Naive thymus-derived CD4-positive, alpha-beta T cell (primary cell): ENCODE results near the gene RERE. TPM values are rescaled to one million over a fixed set of nuclear protein-coding genes. Genes with fewer than 3 reads are reported as not detected.

Source experiments
- ATAC-seq: fragments of 150-1000 bp; cut with Tn5 transposase; 2 replicates; pipeline ENCODE4 v1.10.0; 2021; ENCODE audit warnings: mild to moderate bottlenecking, moderate library complexity
- CTCF ChIA-PET: fragments of 350-600 bp; sonication (Branson Sonifier 250); formaldehyde crosslinking; loops from one replicate; lab custom pipeline; 2021; ENCODE audit warnings: antibody characterized with exemption; lab: Charles Lee
- POLR2A ChIA-PET: fragments of 350-600 bp; sonication (Branson Sonifier 250); formaldehyde crosslinking; loops from one replicate; lab custom pipeline; 2021; ENCODE audit warnings: antibody characterized with exemption, inconsistent platforms; lab: Charles Lee
- DNase-seq, 9 donors: peaks; one replicate each; pipeline versions ENCODE4 v3.0.0 to v3.0.0-alpha.2; 2020 to 2022; ENCODE audit warnings: mixed read lengths in 1 of 9
- H3K27ac ChIP-seq: one replicate; pipeline ENCODE4 v1.7.0; 2013; ENCODE audit warnings: mild to moderate bottlenecking, low read depth, low read length, moderate library complexity
- H3K27me3 ChIP-seq, 2 donors: one replicate each; pipeline ENCODE4 v1.7.0; 2013; ENCODE audit warnings: low read length in 2 of 2, mild to moderate bottlenecking in 2 of 2, moderate library complexity in 2 of 2; ENCODE audit not compliant: control insufficient read depth in 2 of 2, insufficient read depth in 2 of 2
- H3K36me3 ChIP-seq, 3 experiments: 1 replicate in 2 of 3; 2 replicates in 1 of 3; pipeline ENCODE4 v1.7.0; 2013; ENCODE audit warnings: low read length in 3 of 3, mild to moderate bottlenecking in 3 of 3, moderate library complexity in 1 of 3; ENCODE audit not compliant: insufficient read depth in 3 of 3, control insufficient read depth in 2 of 3
- H3K4me1 ChIP-seq, 2 donors: one replicate each; pipeline ENCODE4 v1.7.0; 2013; ENCODE audit warnings: low read length in 2 of 2, mild to moderate bottlenecking in 2 of 2, moderate library complexity in 1 of 2; ENCODE audit not compliant: control insufficient read depth in 2 of 2, insufficient read depth in 2 of 2
- H3K4me3 ChIP-seq: 2 replicates; pipeline ENCODE4 v1.7.0; 2013; ENCODE audit warnings: mild to moderate bottlenecking, low read length
- H3K9me3 ChIP-seq, 3 experiments: 1 replicate in 2 of 3; 2 replicates in 1 of 3; pipeline ENCODE4 v1.7.0; 2013; ENCODE audit warnings: low read length in 3 of 3; ENCODE audit not compliant: control insufficient read depth in 2 of 3
- H3K27ac Mint-ChIP-seq, 9 donors: one replicate each; pipeline ENCODE4 v1.8.0; 2020 to 2022; ENCODE audit warnings: mixed read lengths in 9 of 9, mild to moderate bottlenecking in 8 of 9, moderate library complexity in 5 of 9, inconsistent platforms in 2 of 9
- H3K27me3 Mint-ChIP-seq, 5 donors: one replicate each; pipeline ENCODE4 v1.8.0; 2021 to 2022; ENCODE audit warnings: mixed read lengths in 5 of 5, mild to moderate bottlenecking in 1 of 5
- H3K36me3 Mint-ChIP-seq, 5 donors: one replicate each; pipeline ENCODE4 v1.8.0; 2020 to 2022; ENCODE audit warnings: mixed read lengths in 5 of 5, mild to moderate bottlenecking in 3 of 5, inconsistent platforms in 1 of 5
- H3K4me1 Mint-ChIP-seq, 7 donors: one replicate each; pipeline ENCODE4 v1.8.0; 2020 to 2022; ENCODE audit warnings: mixed read lengths in 7 of 7, mild to moderate bottlenecking in 3 of 7, inconsistent platforms in 1 of 7
- H3K4me3 Mint-ChIP-seq, 10 donors: one replicate each; pipeline ENCODE4 v1.8.0; 2020 to 2022; ENCODE audit warnings: mild to moderate bottlenecking in 10 of 10, mixed read lengths in 10 of 10, moderate library complexity in 6 of 10, inconsistent platforms in 2 of 10
- H3K9me3 Mint-ChIP-seq, 11 donors: one replicate each; pipeline ENCODE4 v1.8.0; 2020 to 2022; ENCODE audit warnings: mixed read lengths in 11 of 11, mild to moderate bottlenecking in 4 of 11, inconsistent platforms in 1 of 11, moderate library complexity in 1 of 11
- intact Hi-C, 2 donors: fragments of 100-400 bp; cut with micrococcal nuclease; formaldehyde crosslinking; loops; one replicate each; pipeline ENCODE4 v1.15.1; 2023
- polyA plus RNA-seq, 2 donors: library from polyadenylated mRNA; unstranded; fragments of 300-500 nt; fragmentation: Illumina TruSeq; gene quantifications; one replicate each; pipeline ENCODE4 v1.2.3, GENCODE V29; 2021
- total RNA-seq, 6 experiments: library from RNA in 5 of 6; stranded (reverse) in 5 of 6; gene quantifications; 1 replicate in 5 of 6; 2 replicates in 1 of 6; pipeline ENCODE4 v1.2.3 and lab custom pipeline; 2021 to 2026

RERE gene
- total and polyA plus RNA-seq, 7 experiments from 2014 or later = 7.3 to 114 (median 106) TPM

DNA sequence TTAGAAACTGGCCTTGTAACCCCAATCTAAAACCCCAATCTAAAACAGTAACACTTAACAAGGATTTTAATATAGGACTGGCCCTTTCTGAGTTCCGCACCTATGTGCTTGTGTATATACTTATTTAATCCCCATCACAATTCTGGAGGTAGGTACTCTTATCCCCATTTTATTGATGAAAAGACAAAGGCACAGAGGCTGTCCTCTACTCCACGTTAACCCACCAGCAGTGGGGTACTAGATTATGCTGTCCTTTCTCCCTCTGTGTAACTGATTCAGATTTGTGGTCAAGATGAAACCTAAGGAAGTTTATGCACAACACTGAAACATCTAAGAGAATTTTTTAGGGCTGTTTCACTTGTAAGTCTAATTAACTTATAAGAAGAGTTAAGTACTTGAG lies 175.3 kb downstream of the RERE start:
- CTCF ChIA-PET = no interaction called here

DNA sequence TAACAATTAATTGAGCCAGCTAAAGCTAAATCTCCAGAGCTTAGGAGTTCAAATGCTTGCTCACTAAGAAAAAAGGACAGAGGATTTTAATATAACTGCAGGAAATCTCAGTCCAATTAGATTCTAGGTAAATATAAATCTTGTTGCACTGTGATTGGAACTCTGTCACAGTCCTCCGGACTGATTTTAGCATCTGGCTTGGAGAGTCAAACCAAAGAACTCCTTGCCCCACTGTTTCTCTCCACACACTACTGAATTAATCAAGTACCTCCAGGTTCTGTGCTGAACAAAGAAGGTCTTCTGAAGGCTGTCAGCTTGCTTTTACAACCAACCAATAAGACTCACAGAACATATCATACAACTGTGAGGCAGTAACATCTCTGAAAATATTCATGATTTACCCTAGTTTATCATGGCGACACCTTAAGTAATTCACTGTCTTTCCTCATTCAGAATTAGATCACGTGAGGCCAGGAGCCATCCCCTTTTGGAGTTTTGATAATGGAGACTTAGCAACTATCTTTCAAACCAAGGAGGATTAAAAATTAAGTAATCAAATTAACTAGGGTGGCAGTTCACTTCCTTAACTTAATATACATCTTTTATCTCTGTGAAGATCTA lies 176.0 kb downstream of the RERE start:
- Histone ChIP-seq H3K4me1 (no peaks in the 10 kb centered on the region), H3K4me3 (no peak overlapping the region), H3K27me3 (no peaks in the 10 kb centered on the region), H3K36me3 (no peaks in the 10 kb centered on the region), H3K9me3 (no peaks in the 10 kb centered on the region), H3K27ac (no peak overlapping the region)
- Mint-ChIP-seq H3K27ac (no peak overlapping the region), H3K27me3 (no peaks in the 10 kb centered on the region), H3K4me1 (peaks cover 0 to 31% (median 0%) of the 10 kb centered on the region in 7 donors), H3K36me3 (peaks cover 0 to 24% (median 4%) of the 10 kb centered on the region in 5 donors), H3K4me3 (no peak overlapping the region), H3K9me3 (no peaks in the 10 kb centered on the region)
- intact Hi-C loops = no loop called here
- ATAC-seq (no peak), DNase-seq (no peak)
- POLR2A ChIA-PET = no interaction called here
- CTCF ChIA-PET = no interaction called here

More for the DNA sequence above, 175.3 kb downstream of the RERE start:
- Histone ChIP-seq H3K36me3 (no peaks in the 10 kb centered on the region), H3K4me3 (no peak overlapping the region), H3K27me3 (no peaks in the 10 kb centered on the region), H3K4me1 (no peaks in the 10 kb centered on the region), H3K27ac (no peak overlapping the region), H3K9me3 (no peaks in the 10 kb centered on the region)
- no peak overlapping the region for H3K4me3 Mint-ChIP-seq
- DNase-seq = no peak
- POLR2A ChIA-PET = no interaction called here
- ATAC-seq = no peak
- H3K27me3 Mint-ChIP-seq = no peaks in the 10 kb centered on the region
- intact Hi-C loops = no loop called here
- H3K27ac Mint-ChIP-seq = no peak overlapping the region
- no peaks in the 10 kb centered on the region for H3K9me3 Mint-ChIP-seq
- H3K36me3 Mint-ChIP-seq = peaks cover 0 to 27% (median 7%) of the 10 kb centered on the region in 5 donors
- peaks cover 0 to 33% (median 0%) of the 10 kb centered on the region in 7 donors for H3K4me1 Mint-ChIP-seq

DNA sequence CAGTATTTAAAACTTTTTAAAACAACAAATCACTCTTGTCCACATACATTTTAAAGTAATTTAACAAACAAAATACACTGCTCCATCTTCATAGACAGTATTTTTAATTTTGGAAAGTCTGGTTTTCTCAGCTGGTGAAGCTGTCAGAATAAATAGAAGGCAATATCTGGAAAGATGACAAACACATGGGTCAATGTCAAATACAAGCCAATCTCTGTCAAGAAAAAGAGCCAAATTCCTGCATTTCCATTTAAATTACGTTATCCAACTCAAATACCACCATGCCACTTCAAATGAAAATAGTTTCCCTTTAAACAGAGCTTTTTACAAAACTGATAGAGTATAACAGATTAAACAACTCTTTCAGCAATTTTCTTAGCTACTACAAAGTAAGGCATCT lies 176.5 kb downstream of the RERE start:
- Histone ChIP-seq H3K4me1 (no peaks in the 10 kb centered on the region), H3K27me3 (no peaks in the 10 kb centered on the region), H3K36me3 (no peaks in the 10 kb centered on the region), H3K27ac (no peak overlapping the region), H3K9me3 (no peaks in the 10 kb centered on the region), H3K4me3 (no peak overlapping the region)
- H3K27me3 Mint-ChIP-seq = no peaks in the 10 kb centered on the region
- ATAC-seq (no peak), DNase-seq (no peak)
- no peaks in the 10 kb centered on the region for H3K9me3 Mint-ChIP-seq
- ChIA-PET CTCF (no interaction called here), POLR2A (interaction anchor here (0.6 kb wide), 1 partner anchor 13 kb away, joined by 6 read pairs; no protein-coding TSS in a partner anchor)
- intact Hi-C loops = no loop called here
- no peak overlapping the region for H3K4me3 Mint-ChIP-seq
- peaks cover 0 to 24% (median 4%) of the 10 kb centered on the region in 5 donors for H3K36me3 Mint-ChIP-seq
- no peak overlapping the region for H3K27ac Mint-ChIP-seq
- H3K4me1 Mint-ChIP-seq = peaks cover 0 to 31% (median 0%) of the 10 kb centered on the region in 7 donors

DNA sequence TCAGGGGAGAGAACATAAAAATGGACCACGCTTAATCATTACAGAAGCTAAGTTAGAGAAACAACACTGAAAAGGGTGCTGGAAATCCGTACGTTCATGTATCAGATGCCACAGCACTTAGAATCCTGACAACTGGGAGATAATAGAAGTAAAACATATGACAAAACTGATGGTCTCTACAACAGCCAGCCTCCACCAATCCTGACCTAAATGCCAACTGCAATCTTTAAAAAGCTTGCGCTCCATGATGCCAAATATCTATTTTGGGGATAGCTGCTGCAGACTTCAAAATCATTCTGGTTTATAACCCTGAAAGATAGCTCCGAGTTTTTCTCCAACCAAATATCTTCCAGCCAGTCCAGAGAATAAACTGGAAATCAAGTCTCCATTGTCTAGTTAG lies 178.3 kb downstream of the RERE start:
- H3K36me3 Mint-ChIP-seq = peaks cover 0 to 26% (median 3%) of the 10 kb centered on the region in 5 donors
- Histone ChIP-seq H3K9me3 (no peaks in the 10 kb centered on the region), H3K36me3 (no peaks in the 10 kb centered on the region), H3K4me1 (no peaks in the 10 kb centered on the region), H3K27me3 (no peaks in the 10 kb centered on the region), H3K4me3 (no peak overlapping the region), H3K27ac (no peak overlapping the region)
- no peak overlapping the region for H3K27ac Mint-ChIP-seq
- no peaks in the 10 kb centered on the region for H3K9me3 Mint-ChIP-seq
- intact Hi-C loops = no loop called here
- ATAC-seq (no peak), DNase-seq (no peak)
- H3K4me3 Mint-ChIP-seq = no peak overlapping the region
- H3K4me1 Mint-ChIP-seq = peaks cover 0 to 23% (median 2%) of the 10 kb centered on the region in 7 donors
- ChIA-PET CTCF (interaction anchor here (0.6 kb wide), 1 partner anchor 37 kb away, joined by 3 read pairs; no protein-coding TSS in a partner anchor), POLR2A (interaction anchor here (0.6 kb wide), 1 partner anchor 12 kb away, joined by 4 read pairs; no protein-coding TSS in a partner anchor)
- no peaks in the 10 kb centered on the region for H3K27me3 Mint-ChIP-seq

DNA sequence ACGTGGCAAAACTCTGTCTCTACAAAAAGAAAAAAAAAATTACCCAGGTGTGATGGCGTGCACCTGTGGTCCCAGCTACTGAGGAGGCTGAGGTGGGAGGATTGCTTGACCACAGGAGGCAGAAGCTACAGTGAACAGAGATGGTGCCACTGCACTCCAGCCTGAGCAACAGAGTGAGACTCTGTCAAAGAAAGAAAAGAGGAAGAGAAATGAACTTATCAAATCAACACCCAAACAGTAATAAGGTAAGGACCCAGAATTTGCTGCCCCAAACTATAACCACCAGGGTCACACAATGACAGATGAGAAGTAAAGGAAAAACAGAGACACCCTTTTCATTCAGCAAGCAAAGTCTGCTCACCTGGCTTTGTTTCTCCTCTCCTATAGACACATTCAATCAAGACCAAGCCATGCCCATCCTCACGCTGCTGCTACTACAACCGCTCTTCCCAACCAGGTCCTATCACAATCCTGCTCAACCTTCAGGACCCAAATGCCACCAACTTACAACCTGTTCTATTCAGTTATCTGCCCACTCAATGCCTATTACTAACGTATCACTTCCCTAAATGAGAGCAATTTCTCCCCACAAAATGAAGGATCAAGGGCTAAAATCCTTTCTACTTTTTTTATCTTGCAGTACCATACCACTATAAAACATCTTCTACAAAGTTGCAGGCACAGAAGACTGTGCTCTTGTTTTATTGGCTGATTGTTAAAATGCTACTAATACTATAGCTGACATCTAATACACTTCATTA lies 183.5 kb downstream of the RERE start:
- POLR2A ChIA-PET = no interaction called here

DNA sequence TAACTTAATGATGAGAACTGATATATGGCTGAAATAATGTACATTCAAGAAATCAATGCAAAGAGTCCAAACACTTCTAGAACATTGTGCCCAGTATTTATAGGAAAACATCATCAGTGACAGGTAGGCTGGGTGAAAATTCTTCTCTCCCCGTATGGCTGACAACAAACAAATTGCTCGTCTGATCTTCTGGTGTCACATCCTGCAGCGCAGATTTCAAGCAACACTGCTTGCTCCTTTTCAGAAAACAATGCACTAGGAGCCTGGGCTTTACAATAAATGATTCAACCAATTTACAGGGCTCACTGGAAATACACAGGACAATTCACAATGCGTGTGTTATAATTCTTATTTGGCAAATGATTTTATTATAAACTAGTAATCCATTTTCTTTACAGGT lies 185.3 kb downstream of the RERE start:
- no peak overlapping the region for H3K4me3 ChIP-seq
- ATAC-seq (no peak), DNase-seq (peak in 4 of 9 donors; percentile 7 to 36 (median 17))
- H3K36me3 Mint-ChIP-seq = peaks cover 0 to 12% (median 1%) of the 10 kb centered on the region in 5 donors
- no peaks in the 10 kb centered on the region for H3K36me3 ChIP-seq
- peak overlapping the region in 1 of 9 donors; percentile 12 for H3K27ac Mint-ChIP-seq
- H3K27ac ChIP-seq = no peak overlapping the region
- peak overlapping the region in 1 of 10 donors; percentile 8 for H3K4me3 Mint-ChIP-seq
- H3K4me1 ChIP-seq = peaks cover 0 to 13% of the 10 kb centered on the region in 2 donors
- H3K27me3 ChIP-seq = no peaks in the 10 kb centered on the region
- POLR2A ChIA-PET = no interaction called here
- intact Hi-C loops = no loop called here
- H3K27me3 Mint-ChIP-seq = no peaks in the 10 kb centered on the region
- CTCF ChIA-PET = no interaction called here
- H3K4me1 Mint-ChIP-seq = peaks cover 17 to 47% (median 37%) of the 10 kb centered on the region in 7 donors
- H3K9me3 ChIP-seq = no peaks in the 10 kb centered on the region
- no peaks in the 10 kb centered on the region for H3K9me3 Mint-ChIP-seq

More for the DNA sequence above, 183.5 kb downstream of the RERE start:
- no peak overlapping the region for H3K4me3 Mint-ChIP-seq
- no peaks in the 10 kb centered on the region for H3K36me3 ChIP-seq
- H3K27ac ChIP-seq = no peak overlapping the region
- no peak overlapping the region for H3K4me3 ChIP-seq
- no peak for DNase-seq
- peaks cover 0 to 14% (median 1%) of the 10 kb centered on the region in 5 donors for H3K36me3 Mint-ChIP-seq
- no peak overlapping the region for H3K27ac Mint-ChIP-seq
- no peaks in the 10 kb centered on the region for H3K27me3 Mint-ChIP-seq
- ATAC-seq = no peak
- H3K4me1 Mint-ChIP-seq = peaks cover 17 to 44% (median 34%) of the 10 kb centered on the region in 7 donors
- H3K9me3 Mint-ChIP-seq = no peaks in the 10 kb centered on the region
- peaks cover 0 to 13% of the 10 kb centered on the region in 2 donors for H3K4me1 ChIP-seq
- CTCF ChIA-PET = no interaction called here
- no peaks in the 10 kb centered on the region for H3K9me3 ChIP-seq
- no peaks in the 10 kb centered on the region for H3K27me3 ChIP-seq
- intact Hi-C loops = no loop called here
